SW 1271 (cell line): ENCODE results near the gene DPF3.

Source experiments
- DNase-seq, 2 experiments: peaks; one replicate each; lab custom pipeline; 2025; lab: John Stamatoyannopoulos, UW

The DPF3 gene

DNA sequence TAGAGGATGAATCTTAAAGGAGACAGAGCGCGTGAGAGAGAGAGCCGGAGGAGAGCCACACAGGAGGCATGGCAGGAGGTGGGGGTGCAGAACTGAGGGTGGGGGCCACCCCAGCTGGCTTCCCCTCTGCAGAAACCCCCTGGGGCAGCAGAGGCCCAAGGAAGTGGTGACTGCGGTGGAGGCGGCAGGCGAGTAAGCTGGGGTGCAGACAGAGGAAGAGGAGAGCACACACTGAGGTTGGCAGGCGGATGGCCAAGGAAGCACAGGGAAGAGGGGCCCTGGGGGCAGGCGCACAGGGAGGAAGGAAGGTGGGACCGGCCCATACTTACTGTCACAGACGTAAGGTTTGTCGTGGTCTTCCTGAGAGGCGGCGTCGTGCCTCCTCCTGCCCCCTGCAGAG is 179.8 kb downstream of the DPF3 start:
- DNase-seq = no peak

DNA sequence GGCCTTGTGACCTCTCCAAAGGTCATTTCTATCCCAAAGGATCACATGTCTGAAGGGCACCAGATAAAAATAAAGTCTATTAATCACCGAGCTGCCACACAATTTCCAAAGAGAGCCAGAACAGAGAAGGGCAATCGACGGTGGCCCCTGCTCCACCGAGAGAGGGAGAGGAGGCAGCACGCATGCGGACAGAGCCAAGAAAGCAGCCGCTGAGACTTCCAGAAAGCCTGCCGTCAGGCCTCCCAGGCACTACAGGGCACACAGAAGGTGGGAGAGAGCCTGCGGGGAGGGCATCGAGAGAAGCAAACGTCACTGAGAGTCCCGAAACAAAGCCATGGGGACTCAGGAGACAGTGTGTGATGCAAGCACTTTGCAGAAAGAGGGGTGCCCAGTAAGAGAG is 182.0 kb downstream of the DPF3 start:
- DNase-seq = no peak

DNA sequence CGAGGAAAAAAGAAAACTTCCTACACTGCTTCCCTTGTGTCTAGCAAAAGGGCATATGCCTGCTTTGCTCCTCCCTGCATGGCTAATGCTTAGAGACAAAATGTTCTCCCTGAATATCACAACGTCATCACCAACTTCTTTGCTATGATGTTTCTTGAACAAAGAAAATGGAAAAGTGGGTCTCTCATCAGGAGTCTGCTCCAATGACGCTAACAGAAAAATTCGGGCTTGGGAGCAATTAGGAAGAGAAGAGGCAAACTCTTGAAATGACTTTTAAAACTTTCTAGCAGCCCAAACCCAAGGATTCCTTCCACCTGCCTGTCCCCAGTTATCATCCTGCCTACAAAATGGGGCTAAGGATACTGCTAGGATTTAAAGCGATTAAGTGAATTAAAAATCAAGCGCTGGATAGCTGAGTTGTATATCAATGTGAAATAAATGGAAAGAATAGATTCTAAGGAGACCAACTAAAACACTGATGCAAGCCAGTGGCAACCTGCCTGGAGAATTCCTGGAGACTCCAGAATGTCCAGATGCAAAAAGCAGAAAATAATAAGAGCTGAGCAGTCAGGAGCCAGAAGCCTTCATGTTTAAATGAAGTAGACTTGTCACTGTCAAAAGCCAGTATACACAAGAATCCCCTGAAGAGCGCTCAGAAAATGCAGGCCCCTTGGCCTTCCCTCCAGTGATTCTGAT is 183.8 kb downstream of the DPF3 start:
- no peak for DNase-seq

DNA sequence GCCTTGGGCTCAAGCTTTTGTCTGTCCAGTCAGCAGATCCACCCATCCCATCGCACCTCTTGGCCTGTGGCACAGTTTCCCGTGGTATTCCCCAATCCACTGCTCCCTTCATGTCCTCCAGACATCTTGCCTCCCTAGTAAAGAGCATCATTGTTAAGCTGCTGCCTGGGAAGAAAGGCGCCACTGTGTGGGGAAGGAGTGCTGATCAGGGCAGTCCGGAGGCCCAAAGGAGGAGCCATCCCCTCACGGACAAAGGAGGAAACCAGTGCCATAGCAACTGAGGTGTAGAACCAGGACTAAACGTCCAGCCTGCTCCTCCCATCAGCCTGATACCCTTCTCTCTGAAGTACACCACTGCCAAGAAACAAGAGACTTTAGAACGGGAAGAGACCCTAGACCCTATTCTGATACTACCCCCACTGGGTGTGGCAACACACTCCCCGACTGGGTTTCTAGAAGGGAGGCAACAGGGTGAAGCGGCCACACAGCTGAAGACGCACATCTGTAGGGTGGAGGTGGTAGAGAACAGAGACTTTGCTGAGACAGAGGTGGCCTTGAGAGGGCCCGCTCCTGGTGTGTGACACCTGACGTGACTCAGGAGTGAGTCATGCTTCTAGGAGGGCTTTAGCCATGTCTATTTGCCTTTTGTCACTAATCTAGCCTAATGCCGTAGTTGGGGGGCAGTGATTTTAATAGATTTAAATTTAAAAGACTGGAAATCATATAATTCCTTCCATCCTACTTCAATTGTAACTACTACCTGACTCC is 185.0 kb downstream of the DPF3 start:
- DNase-seq = no peak

DNA sequence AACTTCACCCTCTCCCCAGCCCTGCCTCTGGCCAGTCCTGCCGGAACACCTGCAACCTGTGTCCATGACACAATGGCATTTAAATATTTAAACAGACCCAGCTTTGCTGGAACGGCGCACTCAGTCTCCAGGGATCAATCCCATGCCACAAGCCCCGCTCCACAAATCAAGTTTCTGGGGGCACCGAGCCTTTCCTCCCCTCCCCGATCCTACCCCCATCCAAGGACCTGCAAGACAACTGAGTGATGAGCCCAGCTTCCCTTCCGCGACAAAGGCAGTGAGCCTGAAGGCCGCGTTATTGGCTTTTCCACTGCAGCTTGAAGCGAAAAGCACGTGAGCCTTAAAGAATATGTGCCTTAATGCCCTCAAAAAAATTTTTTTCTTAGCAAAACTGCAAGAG is 185.7 kb downstream of the DPF3 start:
- no peak for DNase-seq

DNA sequence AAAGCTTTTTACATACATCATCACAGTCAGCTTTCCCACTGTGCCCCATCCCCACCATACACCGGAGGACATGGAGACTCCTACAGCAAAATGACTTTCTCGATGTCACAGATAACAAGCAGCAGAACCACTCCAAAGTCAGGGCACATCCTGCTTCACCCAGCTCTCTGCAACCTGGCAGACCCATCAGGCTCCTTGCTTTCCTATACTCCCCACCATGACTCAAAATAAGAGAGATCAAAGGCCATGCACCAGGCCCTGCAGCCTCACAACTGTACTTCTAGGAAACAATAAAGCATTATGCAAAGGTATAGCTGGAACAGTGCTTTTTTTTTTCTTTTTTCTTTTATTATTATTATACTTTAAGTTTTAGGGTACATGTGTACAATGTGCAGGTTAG is 187.4 kb downstream of the DPF3 start:
- no peak for DNase-seq

DNA sequence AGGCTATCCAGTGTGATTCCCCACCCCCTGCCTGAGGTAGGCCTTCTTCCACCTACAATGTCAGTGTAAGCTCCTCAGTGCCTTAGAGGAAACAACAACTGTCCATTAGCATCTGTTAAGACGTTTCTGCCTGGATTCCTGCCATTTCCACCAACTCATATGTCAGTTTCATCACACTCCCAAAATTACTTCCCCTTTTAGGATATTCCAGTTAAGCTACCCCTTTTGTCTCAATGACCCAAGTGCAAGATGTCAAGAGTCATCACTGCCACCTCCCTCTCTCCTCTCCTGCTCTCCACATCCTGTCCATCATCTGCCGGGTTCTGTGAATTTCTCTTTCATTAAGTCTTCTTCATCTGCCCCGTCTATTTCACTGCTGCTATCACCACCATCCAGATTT is 189.4 kb downstream of the DPF3 start:
- DNase-seq = no peak

DNA sequence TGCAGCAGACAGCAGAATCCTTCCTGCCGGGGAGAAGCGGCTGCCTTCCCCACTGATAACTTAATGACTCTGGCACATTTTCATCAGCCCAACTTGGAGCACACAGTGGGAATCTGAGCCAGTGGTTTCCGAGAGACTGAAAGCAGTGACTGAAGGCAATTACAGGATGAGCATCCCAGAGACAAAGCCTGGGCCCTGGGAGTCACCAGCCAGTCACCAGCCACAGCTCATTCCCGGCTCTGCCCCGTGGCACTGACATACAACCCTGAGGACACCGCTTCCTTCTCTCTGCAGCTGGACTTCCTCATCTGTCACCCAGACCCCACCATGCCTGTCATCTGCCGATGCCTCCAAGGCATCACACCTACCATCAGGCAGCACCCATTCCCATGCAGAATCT is 192.3 kb downstream of the DPF3 start:
- no peak for DNase-seq

DNA sequence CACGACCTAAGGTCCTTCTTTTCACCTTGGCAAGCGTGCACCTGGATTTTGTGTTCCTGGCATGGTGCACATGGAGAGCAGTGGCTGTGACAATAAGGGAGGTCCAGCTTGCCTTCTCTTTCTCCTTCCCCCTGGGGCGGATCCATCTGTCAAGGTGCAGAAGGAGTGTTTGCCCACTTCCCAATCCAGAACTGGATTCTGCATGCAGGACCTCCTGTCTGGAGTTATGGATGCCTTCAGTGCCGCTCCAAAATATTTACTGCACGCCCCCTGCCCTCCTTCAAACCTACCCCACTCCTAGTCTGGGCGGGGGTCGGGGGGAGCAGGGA is 192.7 kb downstream of the DPF3 start:
- DNase-seq = no peak

DNA sequence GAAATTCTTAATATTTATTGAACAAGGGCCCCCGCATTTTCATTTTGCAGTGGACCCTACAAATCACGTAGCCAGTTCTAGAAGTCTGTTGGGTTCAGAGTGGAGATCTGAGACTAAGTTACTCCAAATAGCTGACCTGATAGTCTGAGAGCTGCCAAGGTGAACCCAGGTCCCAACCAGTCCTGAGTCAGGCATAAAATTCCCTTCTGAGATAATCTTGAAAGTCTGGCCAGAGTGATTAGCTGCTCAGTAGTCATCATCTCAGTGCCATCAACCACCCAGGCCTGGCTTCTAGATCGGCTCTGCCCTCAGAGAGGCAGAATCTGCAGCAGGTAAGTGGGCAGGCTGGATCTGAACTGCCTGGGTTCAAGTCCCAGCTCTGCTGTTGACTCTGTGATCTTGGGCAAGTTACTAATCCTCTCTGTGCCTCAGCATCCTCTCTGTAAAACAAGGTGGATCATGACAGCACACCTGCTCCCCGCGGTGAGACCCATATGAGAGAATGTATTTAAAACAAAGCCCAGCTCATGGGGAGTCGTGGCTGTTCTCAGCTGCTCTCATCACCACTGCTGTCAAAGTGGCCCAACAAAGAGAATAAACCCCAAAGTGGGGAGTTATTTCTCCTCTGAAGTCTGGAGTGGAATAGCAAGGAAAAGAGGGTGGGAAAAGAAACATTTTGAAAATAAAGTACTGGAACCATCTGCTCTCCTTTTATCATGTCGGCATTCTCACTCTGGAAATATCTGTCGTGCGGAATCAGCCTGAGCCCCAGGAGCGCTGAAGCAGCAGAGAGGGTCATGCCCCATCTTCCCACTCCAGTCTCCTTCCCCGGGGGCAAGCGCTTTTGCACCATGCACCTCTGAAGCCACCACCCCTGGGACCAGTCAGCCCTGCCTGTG is 193.3 kb downstream of the DPF3 start:
- no peak for DNase-seq

DNA sequence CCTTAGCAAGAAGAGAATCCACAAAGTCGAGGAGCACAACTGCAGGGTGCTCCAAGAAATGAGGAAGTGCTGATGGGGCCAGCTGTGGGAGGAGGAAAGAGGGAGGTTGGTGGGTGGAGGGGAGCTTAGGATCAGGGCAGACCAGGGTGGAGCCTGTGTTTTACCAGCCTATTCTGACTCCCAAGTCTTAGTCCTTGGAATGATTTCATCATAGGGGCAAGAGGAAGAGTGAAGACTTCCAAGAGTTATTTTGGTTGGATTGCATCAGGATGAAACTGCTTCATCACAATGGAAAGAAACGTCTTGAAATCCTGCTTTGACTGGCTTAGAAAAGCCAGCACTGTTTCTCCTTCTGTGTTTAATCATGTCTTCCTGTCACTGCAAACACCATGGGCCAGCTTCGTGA is 194.0 kb downstream of the DPF3 start:
- no peak for DNase-seq

DNA sequence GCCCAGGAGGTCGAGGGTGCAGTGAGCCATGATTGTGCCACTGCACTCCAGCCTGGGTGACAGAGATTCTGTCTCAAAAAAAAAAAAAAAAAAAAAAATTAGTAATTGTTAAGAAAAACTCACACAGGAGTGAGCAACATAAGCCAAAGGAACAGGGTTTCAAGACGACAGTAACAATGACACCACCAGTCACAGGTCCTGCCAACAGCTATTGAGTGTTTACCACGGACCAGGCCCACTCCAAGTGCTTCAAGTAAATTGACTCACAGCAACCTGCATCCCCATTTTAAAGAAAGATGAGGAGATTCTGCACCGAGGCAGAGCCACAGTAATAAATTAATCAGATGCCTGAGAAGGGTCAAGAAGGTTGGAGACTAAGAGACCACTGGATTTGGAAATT is 194.5 kb downstream of the DPF3 start:
- no peak for DNase-seq

DNA sequence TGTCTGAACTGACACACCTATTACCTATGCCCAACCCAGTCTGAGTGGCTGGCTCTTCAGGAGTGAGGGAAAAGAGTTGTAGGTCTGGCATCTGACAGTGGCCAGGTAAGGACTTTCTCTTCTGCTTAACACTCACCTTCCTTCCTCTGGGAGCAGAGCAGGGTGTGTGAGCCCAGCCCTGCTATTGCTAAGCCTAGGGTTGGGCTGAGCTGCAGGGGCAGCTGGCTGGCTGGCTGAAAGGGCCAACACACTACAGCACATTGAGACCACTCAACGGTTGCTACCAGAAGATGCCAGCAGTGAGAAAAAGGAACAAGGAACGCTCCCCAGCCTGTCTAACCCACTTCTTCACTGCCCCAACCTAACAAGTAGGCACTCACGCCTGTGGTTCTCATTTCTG is 201.2 kb downstream of the DPF3 start:
- DNase-seq = no peak

DNA sequence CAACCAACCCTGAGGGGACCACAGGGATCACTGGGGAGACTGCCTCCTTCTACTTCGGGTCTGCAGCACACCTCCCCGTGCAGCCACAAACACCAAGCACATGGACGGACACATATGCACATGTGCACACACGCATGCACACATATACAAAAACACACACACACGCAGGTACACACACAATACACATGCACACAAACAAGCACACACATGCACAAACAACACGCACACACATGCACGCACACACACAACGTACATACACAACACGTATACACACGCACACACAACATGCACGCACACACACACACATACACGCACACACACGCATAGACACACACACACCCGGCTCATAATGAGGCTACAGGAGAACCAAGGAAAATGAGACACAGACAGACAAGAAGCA is 203.6 kb downstream of the DPF3 start:
- no peak for DNase-seq

DNA sequence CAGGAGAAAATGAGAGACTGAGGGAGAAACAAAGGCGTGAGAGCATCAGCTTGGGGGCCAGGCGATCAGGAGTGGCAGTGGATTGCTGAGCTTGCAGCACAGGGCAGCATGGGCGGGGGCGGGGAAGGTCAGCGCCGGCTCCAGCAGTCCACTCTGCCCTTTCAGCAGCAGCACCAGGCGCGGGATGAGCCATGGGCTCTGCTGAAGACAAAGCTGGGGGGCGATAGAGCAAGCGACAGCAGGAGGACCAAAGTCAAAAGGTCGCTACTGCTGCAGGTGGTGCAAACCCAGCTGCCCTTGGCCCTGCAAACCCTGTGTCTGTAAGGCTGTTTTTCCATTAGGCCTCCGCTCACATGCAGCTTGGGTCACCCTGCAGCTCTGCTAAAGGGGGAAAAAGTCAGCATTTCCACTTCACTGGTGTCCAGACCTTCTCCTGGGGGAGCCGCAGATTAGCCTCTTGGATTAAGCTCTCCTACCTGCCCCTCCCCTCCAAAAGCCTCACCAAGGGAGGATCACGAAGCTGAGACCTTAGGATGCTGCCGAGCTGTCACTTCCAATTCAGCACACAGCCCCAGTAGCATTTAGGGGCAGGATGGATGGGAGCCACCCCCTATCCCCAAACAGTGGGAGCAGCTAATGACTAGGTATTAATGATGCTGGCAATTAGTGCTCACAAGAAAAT is 204.8 kb downstream of the DPF3 start:
- DNase-seq = no peak

DNA sequence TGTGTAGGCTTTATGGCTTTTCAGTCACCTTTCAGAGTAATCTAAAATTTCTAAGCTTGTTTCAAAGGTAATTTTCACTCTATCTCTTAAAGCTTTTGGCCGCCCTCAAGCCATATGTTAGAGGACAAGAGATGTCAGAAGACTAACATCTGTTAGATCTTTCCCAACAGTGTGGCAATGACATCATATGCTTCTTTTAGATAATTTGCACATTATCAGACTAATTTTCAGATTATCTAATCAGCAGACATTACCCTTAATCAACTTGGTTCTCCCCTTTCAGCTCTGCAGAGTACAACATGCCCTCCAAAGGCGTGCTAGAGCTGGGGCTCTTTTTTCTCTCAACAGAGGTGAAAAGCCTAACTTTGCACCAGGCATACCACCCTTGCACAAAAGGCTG is 207.1 kb downstream of the DPF3 start:
- no peak for DNase-seq

DNA sequence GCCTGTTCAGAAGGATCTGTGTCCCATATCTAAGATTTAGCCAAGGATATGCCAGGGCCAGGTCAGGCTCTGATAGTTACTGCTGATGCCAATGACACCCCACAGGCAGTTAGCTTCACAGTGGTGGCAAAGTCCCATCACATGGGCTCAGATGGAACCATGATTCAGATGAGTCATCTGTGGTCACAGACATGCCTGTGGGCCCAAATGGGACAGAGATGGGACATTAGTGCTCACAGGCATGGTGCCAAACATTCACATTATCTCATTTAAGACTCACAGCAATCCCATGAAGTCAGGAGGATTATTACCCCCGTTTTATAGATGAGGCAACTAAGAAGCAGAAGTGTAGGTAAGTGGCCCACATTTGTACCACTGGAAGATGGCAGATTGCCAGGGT is 207.8 kb downstream of the DPF3 start:
- no peak for DNase-seq

DNA sequence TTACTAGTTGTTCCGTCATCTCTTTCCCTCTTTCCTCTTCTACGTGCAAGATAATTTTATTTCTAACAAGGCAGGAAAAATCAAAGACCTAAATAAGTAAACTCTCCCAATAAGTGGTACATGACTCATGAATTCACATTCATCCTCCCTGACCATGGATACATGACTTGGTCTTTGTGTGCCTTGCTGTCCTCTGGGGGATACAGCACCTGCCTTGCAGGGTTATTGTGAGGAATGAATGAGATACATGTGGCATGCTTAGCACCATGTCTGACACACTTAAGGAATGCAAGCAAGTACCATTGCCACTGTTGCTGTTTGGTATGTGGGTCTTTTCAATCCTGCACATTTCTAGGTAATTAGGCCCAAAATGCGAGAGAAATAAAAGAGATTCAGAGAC is 208.4 kb downstream of the DPF3 start:
- no peak for DNase-seq

DNA sequence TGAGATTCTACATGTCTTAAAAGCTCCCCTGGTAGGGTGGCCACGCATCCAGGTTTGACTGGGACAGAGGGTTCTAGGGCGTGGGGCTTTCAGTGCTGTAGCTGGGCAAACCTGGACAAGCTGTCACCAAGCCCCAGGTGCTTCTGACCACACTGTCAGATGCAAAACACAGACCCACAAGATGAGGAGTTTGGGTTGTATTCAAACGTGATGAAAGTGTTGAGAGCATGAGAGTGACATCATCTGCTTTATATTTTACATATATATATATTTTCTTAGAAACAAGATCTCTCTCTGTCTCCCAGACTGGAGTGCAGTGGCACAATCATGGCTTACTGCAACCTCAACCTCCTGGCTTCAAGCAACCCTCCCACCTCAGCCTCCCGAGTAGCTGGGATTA is 210.1 kb downstream of the DPF3 start:
- no peak for DNase-seq

DNA sequence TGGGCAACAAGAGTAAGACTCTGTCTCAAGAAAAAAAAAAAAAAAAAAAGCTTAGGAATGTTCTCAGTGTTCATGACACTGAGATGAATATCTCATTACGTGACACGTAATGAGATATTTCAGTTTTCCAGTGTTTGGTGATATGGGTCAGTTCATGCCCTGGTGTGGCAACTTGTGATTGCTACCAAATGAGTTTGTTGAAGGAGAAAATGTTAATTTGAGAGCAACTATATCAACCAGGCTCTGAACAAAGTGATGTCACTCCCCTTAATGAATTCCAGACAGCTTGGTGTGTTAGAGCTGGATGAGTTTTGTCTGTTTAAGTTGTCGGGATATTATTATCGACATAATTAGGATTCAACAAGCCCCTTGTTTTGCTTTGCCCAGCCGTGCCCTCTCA is 211.7 kb downstream of the DPF3 start:
- DNase-seq = no peak

DNA sequence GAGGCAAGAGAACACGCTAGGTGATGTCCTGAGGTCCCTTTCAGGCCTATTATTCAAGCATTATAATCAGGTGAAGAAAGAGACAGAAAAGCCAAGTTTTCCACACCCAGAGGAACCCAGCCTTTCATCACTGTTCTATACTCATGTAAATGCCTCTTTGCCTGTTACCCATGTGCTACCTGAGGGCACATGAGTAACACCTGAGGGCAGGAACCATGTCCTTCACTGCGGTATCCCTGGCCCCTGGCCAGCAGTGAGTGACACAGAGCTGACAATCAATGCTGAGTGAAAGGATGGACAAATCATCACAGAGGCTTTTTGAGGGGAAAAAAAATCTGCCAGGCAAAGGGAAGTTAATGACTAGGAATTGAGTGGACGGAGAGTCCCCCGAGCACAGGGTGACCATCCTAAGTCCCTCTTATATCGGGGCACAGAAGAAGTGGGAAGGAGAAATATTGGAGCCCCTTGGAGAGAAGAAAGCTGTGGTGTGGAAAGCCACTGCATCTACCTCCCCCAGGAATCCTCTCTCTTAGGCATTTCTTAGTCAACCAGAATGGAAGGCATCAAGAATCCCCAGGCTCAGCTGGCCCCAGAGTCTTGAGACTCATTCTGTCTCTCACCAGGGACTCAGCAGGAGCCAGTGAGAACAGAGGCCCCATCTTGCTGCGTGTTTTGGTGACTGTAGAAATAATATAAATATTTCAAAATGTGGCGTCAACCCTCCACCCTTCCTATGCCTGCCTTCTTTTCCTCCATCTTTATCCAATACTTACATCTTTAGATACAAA is 212.9 kb downstream of the DPF3 start:
- DNase-seq = no peak
